HG02610 (cell line): ENCODE data around the gene NAALADL2.
A peak's percentile ranks its signal among the peaks of the same experiment; 100 is the strongest.

Experiments used
- ATAC-seq: cut with Tn5 transposase; IDR thresholded peaks from one replicate; pipeline ENCODE4 v1.9.1; 2021; ENCODE audit warnings: mild to moderate bottlenecking, moderate library complexity; ENCODE audit not compliant: unreplicated experiment

The NAALADL2 gene

DNA sequence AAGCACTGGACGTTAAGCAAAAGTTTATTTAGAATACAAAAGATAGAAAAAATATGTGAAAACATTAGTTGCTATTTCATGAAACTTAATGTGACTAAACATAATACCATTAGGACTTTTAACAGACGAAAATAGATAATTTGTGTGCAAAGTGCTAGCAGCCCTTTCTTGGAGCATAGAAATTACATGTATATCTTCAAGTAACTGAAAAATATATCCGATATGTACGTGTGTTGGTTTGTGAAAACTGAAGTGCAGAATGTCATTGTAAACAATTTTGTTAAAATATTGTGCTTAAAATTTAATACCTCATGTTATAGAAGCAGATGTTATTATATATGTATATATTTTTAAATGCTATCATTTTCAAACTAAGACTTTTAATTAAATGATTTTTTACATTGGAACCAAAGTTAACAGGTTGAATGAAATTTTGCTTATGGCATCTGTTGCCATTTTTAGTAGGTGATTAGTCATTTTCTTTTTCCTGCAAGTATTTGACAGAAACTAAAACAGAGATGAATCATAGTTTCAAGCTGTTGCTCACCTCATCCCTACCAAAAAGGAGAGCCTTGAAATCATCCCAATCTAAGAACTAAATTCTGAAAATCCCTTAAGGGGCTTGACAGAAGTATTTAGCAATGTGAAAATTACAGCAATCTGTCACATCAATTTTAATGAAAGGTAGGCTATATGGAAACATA lies 334.8 kb downstream of the NAALADL2 start:
- peak; percentile 94 for ATAC-seq

DNA sequence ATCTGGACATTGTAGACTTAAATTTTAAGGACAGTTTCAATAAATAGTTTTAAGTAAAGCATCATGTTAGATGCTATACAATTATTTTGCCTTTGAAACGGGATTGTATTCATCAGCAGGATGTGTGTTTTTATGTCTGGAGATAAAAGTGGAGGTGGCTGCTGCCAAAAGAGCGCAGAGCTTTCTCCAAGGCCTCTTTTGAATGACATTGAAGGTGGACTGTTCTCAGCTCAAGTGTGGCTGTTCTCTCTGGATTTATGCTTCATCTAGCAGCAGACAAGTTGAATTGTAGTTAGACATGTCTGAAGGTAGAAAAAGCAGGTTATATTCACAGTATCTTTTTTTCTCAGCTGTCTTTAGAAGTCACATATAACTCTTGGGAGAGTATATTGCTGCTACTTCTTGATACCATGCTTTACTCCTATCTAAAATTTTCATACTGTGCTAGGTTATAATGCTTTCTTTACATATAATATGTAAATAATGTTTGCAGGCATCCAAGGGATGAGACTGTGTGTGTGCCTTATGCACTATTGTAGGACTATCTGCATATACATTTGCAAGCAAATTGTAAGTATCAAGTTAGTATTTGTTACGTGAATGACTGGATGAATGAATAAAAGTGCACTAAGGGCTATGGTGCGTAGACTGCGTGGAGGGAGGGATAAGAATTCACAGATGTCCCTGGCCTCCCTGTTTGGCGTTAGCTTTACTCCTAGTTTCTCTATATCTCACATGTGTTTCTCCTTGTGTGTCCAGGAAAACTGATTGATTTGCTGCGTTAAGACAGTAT lies 340.1 kb downstream of the NAALADL2 start:
- no peak for ATAC-seq

DNA sequence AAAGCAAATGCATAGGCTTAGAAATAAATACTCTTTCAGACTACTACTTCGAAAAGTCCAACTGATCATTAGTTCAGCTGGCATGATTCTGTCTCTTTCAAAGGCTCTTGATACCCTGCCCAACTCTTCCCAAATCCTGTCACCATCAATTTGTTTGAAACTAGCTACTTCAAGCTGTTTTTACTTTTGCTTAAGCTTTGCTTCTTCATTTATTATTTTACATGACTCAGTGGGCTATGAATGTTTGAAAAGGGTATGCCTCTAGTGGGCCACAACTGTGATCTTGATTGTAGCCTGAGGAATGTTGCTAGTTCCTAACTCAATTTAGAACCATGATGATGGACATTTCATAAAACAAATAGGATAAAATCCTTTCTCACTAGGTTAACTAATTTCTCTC lies 340.8 kb downstream of the NAALADL2 start:
- no peak for ATAC-seq

DNA sequence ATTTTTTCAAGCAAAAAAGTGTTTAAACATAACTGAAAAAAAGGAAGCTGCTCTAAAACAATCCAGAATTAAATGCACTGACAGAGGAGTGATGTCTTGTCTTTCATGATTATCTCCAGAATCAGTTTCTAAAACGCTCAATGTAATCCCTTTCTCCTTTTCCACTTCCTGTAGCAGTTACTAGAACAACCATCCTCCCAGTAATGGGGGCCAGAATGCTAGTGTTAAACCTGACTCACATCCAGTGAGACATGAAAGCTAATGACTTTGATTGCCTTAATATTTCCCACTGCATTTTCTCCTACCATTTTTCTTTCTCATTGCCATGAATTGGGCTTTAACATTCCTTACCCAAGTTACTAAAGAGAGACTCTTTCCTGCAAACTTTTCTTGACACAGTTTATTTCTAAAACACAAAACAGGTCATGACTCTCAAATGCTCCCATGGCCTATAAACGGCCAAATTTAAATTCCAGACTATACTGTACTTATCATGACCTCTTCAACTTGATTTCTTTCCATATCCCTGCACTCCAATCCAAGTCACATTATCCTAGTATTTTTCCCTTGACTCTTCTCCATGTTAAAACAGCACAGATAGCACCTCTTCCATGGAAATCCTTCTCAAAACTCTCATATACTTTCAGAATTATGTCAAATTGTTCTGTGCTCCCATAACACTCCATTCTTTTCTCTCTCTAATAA lies 341.4 kb downstream of the NAALADL2 start:
- no peak for ATAC-seq

DNA sequence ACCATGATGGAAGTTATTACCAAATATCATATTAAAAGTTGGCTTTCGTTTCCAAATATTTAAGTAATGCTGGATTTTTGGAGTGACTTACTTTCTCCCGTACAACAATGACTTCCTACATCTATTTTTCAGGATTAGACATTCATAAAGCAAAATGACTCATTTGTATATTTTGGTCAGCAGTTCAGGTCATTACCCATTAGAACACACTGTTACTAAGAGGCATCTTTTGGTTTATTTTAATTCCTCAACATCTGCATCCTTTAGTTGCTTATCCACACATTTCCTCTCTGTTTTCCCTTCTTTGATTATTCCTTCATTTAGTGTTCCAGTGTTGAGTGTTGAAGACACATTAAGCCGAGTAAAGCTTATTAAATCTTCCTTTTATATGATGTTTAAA lies 348.2 kb downstream of the NAALADL2 start:
- no peak for ATAC-seq

DNA sequence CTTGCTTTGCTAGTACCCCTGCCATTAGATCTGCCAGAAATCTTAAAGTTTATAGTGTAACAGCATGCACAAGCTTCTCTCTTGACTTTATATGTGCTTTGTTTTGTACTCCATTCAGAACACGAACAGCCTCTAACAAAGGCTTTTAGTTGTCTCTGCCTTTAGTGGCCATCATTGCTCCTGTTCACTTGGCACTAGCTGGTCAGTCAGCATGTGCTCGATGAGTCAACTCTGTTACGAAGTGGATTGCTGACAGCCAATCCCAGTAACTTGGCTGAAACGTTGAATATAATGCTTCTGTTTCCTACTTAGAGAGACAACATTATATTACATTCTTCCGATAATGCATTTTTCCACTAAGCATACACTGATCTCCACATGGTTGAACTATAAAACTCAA lies 349.2 kb downstream of the NAALADL2 start:
- no peak for ATAC-seq

DNA sequence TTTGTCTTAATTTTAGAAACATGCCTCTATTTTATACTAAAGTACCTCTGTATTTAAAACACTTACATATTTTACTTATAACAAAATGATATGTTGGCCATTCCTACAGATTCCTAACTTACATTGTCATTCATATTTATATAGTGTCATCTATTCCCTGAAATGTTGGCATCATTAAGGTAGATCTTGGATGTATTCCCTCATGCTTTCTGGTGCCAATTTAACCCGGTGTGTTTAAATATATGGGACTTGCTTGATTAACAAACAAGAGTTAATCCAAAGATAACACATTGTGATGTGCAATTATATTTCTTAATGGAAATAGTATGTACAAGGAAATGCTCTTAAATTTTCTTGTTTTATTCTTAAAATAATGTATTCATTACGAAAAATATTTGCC lies 352.3 kb downstream of the NAALADL2 start:
- ATAC-seq: no peak

DNA sequence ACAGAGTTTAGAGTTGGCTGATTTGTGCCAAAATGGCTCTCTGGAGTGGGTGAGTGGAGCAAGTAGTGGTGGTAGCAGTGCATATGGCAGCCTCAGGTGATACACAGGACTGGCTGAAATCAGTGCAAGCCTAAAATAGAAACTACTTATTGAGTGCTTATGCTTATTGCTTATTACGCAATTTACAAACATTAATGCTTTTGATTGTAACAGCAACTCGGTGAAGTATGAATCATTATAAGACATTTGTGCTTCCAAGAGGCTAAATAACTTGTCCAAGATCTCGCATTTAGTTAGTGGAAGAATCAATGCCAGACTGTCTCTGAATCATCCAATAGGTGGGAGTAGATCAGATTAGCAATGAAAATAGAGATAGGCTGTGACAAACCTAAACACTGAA lies 353.8 kb downstream of the NAALADL2 start:
- no peak for ATAC-seq

DNA sequence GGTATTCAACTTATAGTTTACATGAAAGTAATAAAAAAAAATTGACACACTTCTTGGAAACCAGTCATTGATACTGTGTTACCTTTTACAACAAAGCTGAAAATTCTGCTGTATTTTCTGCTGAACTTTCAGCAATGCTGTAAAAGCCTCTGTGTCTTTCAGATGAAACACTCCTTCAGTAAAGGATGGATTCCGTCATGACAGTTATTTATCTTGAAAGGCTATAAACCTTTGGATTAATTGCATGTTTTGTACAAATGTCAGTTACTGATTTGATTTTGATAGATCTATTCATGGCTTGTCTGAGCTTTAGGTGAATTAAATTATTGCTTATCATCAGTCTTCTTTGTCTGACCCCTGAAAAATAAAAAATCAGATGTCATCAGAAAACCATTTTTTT lies 355.1 kb downstream of the NAALADL2 start:
- ATAC-seq: no peak

DNA sequence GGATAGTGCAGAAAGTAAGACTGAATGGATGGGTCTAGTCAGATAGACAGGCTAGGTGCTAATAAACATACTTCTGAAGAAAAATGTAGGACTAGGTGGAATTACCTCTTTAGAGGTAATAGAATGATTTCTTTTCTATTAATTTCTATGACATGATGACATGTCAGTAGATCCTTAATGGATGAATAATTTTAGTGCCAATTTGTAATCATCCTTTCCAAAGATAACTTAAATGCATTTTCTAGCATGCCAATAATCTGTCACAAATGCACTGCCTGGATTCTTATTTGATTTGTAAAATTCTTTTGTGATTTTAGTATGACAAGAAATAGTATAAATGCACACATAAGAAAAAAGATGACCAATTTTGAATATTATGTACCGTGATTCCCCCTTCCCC lies 356.7 kb downstream of the NAALADL2 start:
- no peak for ATAC-seq

DNA sequence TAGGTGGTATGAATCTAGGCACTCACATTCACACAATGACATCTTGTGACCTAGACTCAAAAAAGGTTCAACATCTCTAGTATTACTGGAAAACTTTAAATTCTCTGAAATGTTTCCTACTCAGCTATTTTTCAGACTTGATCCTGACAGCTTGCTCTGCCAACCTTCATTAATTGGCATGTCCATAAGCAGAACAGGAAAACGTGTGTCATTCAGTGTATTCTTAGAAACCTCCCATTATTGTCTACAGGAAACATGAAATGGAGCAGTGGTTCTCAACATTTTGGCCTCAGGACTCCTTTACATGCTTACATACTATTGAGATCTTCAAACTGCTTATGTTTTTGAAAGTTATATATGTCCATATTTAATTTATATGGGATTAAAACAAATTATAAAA lies 363.2 kb downstream of the NAALADL2 start:
- no peak for ATAC-seq

DNA sequence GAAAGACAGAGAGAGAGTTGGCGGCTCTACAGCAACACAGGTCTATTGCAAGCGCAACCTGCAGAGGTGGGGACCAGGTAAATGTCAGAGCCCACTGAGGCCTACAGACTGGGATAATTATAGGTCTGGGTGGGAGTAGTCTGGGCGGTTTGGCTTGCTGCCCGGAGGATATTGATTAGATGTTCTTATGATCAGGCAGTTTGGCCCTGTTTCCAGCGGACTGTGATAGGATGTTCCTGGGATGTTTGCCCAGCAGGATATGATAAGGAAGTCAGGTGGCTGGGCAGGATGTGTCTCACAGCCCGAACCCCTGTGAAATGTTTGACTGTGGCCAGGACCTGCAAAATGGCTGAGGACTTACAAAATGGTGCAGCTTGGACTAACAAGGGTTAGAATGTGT lies 364.9 kb downstream of the NAALADL2 start:
- ATAC-seq: no peak

DNA sequence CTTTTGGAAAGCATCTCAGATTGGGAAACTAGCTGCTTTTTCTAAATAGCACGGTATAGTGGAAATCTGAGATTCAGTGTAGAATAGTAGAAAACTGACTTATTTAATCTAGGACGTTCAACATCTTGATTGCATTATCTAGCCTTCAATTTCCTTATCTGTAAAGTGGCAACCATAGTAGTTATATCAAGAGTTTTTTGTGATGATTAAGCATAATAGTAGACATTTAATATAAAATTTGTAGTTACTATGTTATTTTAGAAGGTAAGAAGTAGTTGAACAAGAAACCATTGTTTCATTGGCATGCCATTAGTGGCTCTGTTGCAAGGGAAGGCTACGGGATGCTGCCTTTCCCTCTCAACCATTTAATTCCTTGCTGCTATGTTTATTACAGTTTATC lies 367.3 kb downstream of the NAALADL2 start:
- ATAC-seq: no peak

DNA sequence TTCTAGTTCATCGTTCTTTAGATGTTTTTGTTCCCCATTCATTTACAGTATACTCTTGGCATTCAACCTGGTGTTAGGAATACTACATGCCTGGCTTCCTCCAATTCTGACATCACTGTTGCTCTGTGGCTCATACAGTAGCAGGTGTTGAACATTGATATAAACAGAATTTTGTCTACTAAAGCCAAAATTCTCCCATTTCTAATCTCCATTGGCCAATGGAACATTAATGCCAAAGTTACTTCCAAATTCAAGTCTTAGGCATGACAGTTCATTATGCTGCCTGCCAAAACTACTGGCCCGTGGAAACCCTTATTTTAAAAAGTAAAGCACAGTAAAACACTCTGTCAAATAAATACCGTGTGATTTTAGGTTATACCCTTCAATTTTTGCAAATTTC lies 368.0 kb downstream of the NAALADL2 start:
- no peak for ATAC-seq

DNA sequence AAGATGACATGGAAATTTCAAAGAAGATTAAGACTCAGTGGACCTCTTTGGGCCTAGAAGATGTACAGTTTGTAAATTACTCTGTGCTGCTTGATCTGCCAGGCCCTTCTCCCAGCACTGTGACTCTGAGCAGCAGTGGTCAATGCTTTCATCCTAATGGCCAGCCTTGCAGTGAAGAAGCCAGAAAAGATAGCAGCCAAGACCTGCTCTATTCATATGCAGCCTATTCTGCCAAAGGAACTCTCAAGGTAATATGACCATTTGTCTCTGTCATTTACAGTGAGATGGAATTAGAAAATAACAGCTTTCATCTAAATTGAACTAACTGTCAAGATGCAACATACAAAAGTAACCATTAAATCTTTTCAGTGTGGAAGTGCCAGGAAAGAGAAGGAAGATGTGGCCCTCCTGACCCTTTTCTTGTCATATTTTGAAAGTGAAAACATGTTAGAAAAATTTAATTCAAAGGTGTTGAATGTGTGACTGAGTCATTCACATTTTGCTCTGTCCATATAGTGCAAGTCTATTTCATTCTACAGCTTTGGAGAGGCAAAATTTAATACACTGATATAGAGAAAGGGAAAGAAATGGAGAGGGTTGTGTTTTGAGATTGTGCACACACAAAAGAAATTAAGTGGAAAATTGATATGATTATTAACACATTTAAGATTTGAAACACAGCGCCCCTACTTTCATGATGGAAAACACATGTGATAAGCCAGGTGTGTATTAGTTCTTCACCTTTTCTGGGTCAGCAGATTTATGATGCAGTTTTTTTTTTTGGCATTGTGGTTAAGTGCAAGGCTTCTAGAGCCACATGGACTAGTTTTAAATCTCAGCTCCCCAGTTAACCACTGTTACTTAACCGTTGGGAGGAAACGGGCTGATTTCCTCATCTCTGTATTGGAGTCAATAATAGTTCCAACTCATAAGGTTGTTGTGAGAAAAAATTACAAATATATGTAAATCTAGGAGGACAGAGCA lies 375.1 kb downstream of the NAALADL2 start:
- no peak for ATAC-seq

DNA sequence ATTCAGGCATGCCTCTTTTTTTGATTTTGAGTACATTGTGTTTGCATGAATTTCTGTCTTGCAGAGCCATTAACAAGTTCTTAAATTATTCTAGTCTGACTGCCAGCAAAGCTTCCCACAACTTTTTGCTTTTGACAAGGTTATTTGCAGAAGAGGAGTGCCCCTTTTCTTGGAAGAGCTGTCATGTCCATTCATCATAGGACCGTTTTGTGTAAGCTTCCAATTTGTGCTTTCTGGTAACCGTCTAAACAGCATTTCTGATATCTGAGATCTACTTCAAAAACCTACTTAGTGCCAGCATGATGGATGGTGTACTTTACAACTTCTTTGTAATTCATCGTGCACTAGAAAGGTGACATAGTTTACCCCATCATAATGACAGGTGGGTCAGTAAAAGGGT lies 379.7 kb downstream of the NAALADL2 start:
- no peak for ATAC-seq

DNA sequence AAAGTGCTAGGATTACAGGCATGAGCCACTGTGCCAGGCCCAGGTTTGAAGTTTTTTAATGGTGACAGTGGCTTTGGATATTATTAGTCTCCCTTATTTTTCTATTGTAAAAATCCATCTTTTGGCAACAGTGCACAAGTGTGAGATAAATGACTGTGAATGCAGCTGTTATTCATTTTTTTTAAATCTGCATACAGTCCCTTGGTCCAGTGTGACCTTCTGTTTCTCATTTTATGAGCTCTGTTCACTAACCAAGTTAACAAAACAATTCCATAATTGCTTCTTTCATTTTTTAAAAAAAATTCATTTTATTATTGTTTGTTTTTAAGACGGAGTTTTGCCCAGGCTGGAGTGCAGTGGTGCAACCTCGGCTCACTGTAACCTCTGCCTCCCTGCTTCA lies 381.8 kb downstream of the NAALADL2 start:
- no peak for ATAC-seq

DNA sequence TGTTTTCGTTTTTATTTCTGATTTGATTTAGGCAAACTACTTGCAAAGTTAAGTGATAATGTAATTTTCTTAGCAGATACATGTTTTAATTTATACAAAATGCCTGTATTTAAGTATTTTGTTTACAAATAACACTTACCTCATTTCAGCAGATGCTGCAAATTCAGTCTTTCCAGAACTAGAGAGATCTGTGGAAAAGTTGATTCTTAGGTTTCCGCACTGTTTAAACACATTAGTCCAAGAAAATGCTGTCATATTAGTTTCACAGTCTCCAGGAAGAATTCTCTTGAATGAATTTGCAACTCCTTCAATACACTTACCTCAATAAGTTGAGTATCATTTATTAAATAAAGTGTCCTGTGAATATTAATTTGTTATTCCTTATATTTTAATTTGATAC lies 383.1 kb downstream of the NAALADL2 start:
- ATAC-seq: no peak

DNA sequence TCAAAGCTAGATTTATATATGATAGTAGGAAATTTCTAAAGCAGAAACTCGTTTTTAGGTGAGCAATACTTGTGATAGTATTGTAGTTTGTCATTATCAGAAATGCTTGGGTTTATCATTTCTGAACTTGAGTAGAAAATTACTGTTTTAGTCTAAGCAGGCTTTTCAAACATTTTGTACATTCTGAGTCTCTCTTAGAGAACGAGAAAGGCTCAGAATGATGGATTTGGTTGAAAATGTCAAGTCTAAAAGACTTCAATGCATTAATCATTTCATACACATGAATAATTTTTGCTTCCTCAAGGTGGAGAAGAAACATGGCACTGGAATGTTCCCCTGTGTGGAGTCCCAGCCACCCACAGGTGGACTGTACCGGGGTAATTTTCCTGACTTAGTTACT lies 387.1 kb downstream of the NAALADL2 start:
- ATAC-seq: no peak

DNA sequence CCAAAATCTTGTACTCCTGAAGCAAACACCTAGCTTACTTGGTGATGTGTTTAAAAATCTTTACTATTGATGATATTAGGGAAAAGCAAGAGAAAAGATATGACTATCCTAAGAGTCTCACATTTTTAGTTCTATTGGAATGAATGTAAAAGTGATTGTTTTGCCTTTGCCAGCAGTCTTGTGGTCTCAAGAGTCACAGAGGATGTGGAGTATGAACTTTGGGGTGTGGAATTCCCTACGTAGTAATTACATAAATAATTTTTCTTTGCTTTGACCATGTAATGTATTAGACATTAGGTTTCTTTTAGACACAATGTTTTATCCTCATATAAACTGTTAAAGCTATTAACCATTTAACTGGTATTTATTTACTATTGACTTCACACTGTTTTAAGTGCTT lies 387.6 kb downstream of the NAALADL2 start:
- no peak for ATAC-seq

DNA sequence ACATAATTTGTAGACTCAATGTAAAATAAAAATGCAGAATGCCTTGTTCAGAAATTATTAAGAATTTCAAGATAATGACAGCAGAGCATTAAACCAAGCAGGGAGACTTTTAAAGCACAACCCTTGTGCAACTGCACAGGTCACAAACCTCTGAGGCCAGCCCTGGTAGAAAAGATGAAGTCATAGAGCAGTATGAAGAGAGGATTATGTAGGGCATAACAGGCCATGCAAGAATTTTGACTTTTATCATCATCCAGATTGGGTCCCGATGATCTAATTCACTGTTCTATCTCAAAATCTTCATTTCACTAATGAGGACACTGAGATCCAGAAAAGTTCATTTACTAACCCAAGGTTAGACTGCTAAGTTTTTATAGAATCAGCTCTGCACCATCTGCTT lies 388.5 kb downstream of the NAALADL2 start:
- no peak for ATAC-seq
